GM20000 (cell line): ENCODE results near the gene TAF8.
A peak's percentile ranks its signal among the peaks of the same experiment; 100 is the strongest.

Source experiments
- DNase-seq: peaks from one replicate; pipeline ENCODE4 v3.0.0; 2012; ENCODE audit warnings: low spot score
- CTCF ChIP-seq: IDR thresholded peaks from 2 replicates; pipeline ENCODE4 v1.5.1; 2012; ENCODE audit warnings: mild to moderate bottlenecking, control low read depth; ENCODE audit errors: extremely low read depth, missing control alignments

The TAF8 gene

GRCh38 chr6:42133926-42134325 lies 83.6 kb downstream of the TAF8 start:
- no peak for TF ChIP-seq CTCF
- no peak for DNase-seq

- DNase-seq: no peak
Measured at GRCh38 chr6:42135161-42135560, 84.8 kb downstream of the TAF8 start.

GRCh38 chr6:42135722-42136121 lies 85.4 kb downstream of the TAF8 start:
- DNase-seq: no peak
- no peak for TF ChIP-seq CTCF

More at GRCh38 chr6:42135161-42135560, 84.8 kb downstream of the TAF8 start:
- TF ChIP-seq CTCF: no peak

GRCh38 chr6:42136508-42137193 lies 86.3 kb downstream of the TAF8 start:
- peak; percentile 87 for DNase-seq
- TF ChIP-seq CTCF: peak; percentile 47
